ENCODE data around the gene RAPGEF5.

The RAPGEF5 gene

GRCh38 chr7:22213081-22213480 lies 143.9 kb downstream of the RAPGEF5 start:
- H3K36me3 ChIP-seq (ENCODE audit: insufficient read depth, insufficient read length, low read length) = no peaks in the 10 kb centered on the region
- no peak for DNase-seq (ENCODE audit: low read depth, low spot score)
- no peaks in the 10 kb centered on the region for H3K27me3 ChIP-seq (ENCODE audit: insufficient read depth, insufficient read length)
- no peak for TF ChIP-seq YY1 (IDR thresholded peaks at IDR 0.05; ENCODE audit: insufficient read depth, insufficient read length)
- no peak for TF ChIP-seq ZNF274 (IDR thresholded peaks at IDR 0.05; ENCODE audit: low read depth, low read length)
- no peak for TF ChIP-seq SUZ12 (IDR thresholded peaks at IDR 0.05; ENCODE audit: extremely low read depth, insufficient read depth, insufficient read length)
- H3K9me3 ChIP-seq (ENCODE audit: insufficient read depth, low read length) = no peaks in the 10 kb centered on the region
- no peak overlapping the region for H3K9ac ChIP-seq (ENCODE audit: insufficient read length, low read depth)
- H3K4me3 ChIP-seq (ENCODE audit: insufficient read length, low read depth) = no peak overlapping the region
- H3K4me1 ChIP-seq (ENCODE audit: insufficient read depth, insufficient read length) = no peaks in the 10 kb centered on the region

GRCh38 chr7:22210967-22211366 lies 146.0 kb downstream of the RAPGEF5 start:
- Histone ChIP-seq H3K4me3 (ENCODE audit: insufficient read length, low read depth) (no peak overlapping the region), H3K4me1 (ENCODE audit: insufficient read depth, insufficient read length) (no peaks in the 10 kb centered on the region), H3K36me3 (ENCODE audit: insufficient read depth, insufficient read length, low read length) (no peaks in the 10 kb centered on the region), H3K27me3 (ENCODE audit: insufficient read depth, insufficient read length) (no peaks in the 10 kb centered on the region), H3K9me3 (ENCODE audit: insufficient read depth, low read length) (no peaks in the 10 kb centered on the region), H3K9ac (ENCODE audit: insufficient read length, low read depth) (no peak overlapping the region)
- DNase-seq (ENCODE audit: low read depth, low spot score) = no peak
- TF ChIP-seq ZNF274 (IDR thresholded peaks at IDR 0.05; ENCODE audit: low read depth, low read length) (no peak), YY1 (IDR thresholded peaks at IDR 0.05; ENCODE audit: insufficient read depth, insufficient read length) (no peak), SUZ12 (IDR thresholded peaks at IDR 0.05; ENCODE audit: extremely low read depth, insufficient read depth, insufficient read length) (no peak)

- no peak overlapping the region for H3K4me3 ChIP-seq (ENCODE audit: insufficient read length, low read depth)
- no peak for DNase-seq (ENCODE audit: low read depth, low spot score)
- H3K9ac ChIP-seq (ENCODE audit: insufficient read length, low read depth) = no peak overlapping the region
- H3K27me3 ChIP-seq (ENCODE audit: insufficient read depth, insufficient read length) = no peaks in the 10 kb centered on the region
- H3K9me3 ChIP-seq (ENCODE audit: insufficient read depth, low read length) = no peaks in the 10 kb centered on the region
- H3K4me1 ChIP-seq (ENCODE audit: insufficient read depth, insufficient read length) = no peaks in the 10 kb centered on the region
- TF ChIP-seq YY1 (IDR thresholded peaks at IDR 0.05; ENCODE audit: insufficient read depth, insufficient read length) = no peak
- no peak for TF ChIP-seq SUZ12 (IDR thresholded peaks at IDR 0.05; ENCODE audit: extremely low read depth, insufficient read depth, insufficient read length)
- TF ChIP-seq ZNF274 (IDR thresholded peaks at IDR 0.05; ENCODE audit: low read depth, low read length) = no peak
- no peaks in the 10 kb centered on the region for H3K36me3 ChIP-seq (ENCODE audit: insufficient read depth, insufficient read length, low read length)
Measured at GRCh38 chr7:22210355-22210754, 146.6 kb downstream of the RAPGEF5 start.

GRCh38 chr7:22208799-22209198 lies 148.2 kb downstream of the RAPGEF5 start:
- H3K36me3 ChIP-seq (ENCODE audit: insufficient read depth, insufficient read length, low read length) = no peaks in the 10 kb centered on the region
- no peak for TF ChIP-seq SUZ12 (IDR thresholded peaks at IDR 0.05; ENCODE audit: extremely low read depth, insufficient read depth, insufficient read length)
- TF ChIP-seq ZNF274 (IDR thresholded peaks at IDR 0.05; ENCODE audit: low read depth, low read length) = no peak
- no peak for TF ChIP-seq YY1 (IDR thresholded peaks at IDR 0.05; ENCODE audit: insufficient read depth, insufficient read length)
- no peaks in the 10 kb centered on the region for H3K9me3 ChIP-seq (ENCODE audit: insufficient read depth, low read length)
- no peak for DNase-seq (ENCODE audit: low read depth, low spot score)
- no peaks in the 10 kb centered on the region for H3K27me3 ChIP-seq (ENCODE audit: insufficient read depth, insufficient read length)
- no peak overlapping the region for H3K9ac ChIP-seq (ENCODE audit: insufficient read length, low read depth)
- H3K4me1 ChIP-seq (ENCODE audit: insufficient read depth, insufficient read length) = no peaks in the 10 kb centered on the region
- H3K4me3 ChIP-seq (ENCODE audit: insufficient read length, low read depth) = no peak overlapping the region

GRCh38 chr7:22207724-22208225 lies 149.2 kb downstream of the RAPGEF5 start:
- Histone ChIP-seq H3K27me3 (ENCODE audit: insufficient read depth, insufficient read length) (no peaks in the 10 kb centered on the region), H3K4me1 (ENCODE audit: insufficient read depth, insufficient read length) (no peaks in the 10 kb centered on the region), H3K9me3 (ENCODE audit: insufficient read depth, low read length) (no peaks in the 10 kb centered on the region), H3K4me3 (ENCODE audit: insufficient read length, low read depth) (no peak overlapping the region), H3K9ac (ENCODE audit: insufficient read length, low read depth) (no peak overlapping the region), H3K36me3 (ENCODE audit: insufficient read depth, insufficient read length, low read length) (no peaks in the 10 kb centered on the region)
- no peak for DNase-seq (ENCODE audit: low read depth, low spot score)
- TF ChIP-seq ZNF274 (IDR thresholded peaks at IDR 0.05; ENCODE audit: low read depth, low read length) (no peak), SUZ12 (IDR thresholded peaks at IDR 0.05; ENCODE audit: extremely low read depth, insufficient read depth, insufficient read length) (no peak), YY1 (IDR thresholded peaks at IDR 0.05; ENCODE audit: insufficient read depth, insufficient read length) (no peak)

- no peaks in the 10 kb centered on the region for H3K4me1 ChIP-seq (ENCODE audit: insufficient read depth, insufficient read length)
- no peaks in the 10 kb centered on the region for H3K9me3 ChIP-seq (ENCODE audit: insufficient read depth, low read length)
- no peak overlapping the region for H3K9ac ChIP-seq (ENCODE audit: insufficient read length, low read depth)
- H3K4me3 ChIP-seq (ENCODE audit: insufficient read length, low read depth) = no peak overlapping the region
- no peak for TF ChIP-seq ZNF274 (IDR thresholded peaks at IDR 0.05; ENCODE audit: low read depth, low read length)
- no peak for TF ChIP-seq SUZ12 (IDR thresholded peaks at IDR 0.05; ENCODE audit: extremely low read depth, insufficient read depth, insufficient read length)
- TF ChIP-seq YY1 (IDR thresholded peaks at IDR 0.05; ENCODE audit: insufficient read depth, insufficient read length) = no peak
- no peak for DNase-seq (ENCODE audit: low read depth, low spot score)
- no peaks in the 10 kb centered on the region for H3K27me3 ChIP-seq (ENCODE audit: insufficient read depth, insufficient read length)
- H3K36me3 ChIP-seq (ENCODE audit: insufficient read depth, insufficient read length, low read length) = no peaks in the 10 kb centered on the region
Measured at GRCh38 chr7:22205631-22206030, 151.3 kb downstream of the RAPGEF5 start.

GRCh38 chr7:22204312-22204711 lies 152.6 kb downstream of the RAPGEF5 start:
- DNase-seq (ENCODE audit: low read depth, low spot score) = no peak
- TF ChIP-seq SUZ12 (IDR thresholded peaks at IDR 0.05; ENCODE audit: extremely low read depth, insufficient read depth, insufficient read length) (no peak), ZNF274 (IDR thresholded peaks at IDR 0.05; ENCODE audit: low read depth, low read length) (no peak), YY1 (IDR thresholded peaks at IDR 0.05; ENCODE audit: insufficient read depth, insufficient read length) (no peak)
- no peaks in the 10 kb centered on the region for H3K4me1 ChIP-seq (ENCODE audit: insufficient read depth, insufficient read length)
- no peaks in the 10 kb centered on the region for H3K36me3 ChIP-seq (ENCODE audit: insufficient read depth, insufficient read length, low read length)
- no peaks in the 10 kb centered on the region for H3K9me3 ChIP-seq (ENCODE audit: insufficient read depth, low read length)
- no peak overlapping the region for H3K9ac ChIP-seq (ENCODE audit: insufficient read length, low read depth)
- H3K4me3 ChIP-seq (ENCODE audit: insufficient read length, low read depth) = no peak overlapping the region
- H3K27me3 ChIP-seq (ENCODE audit: insufficient read depth, insufficient read length) = no peaks in the 10 kb centered on the region

Measured in NT2/D1 (cell line).